HCT116 (cell line): ENCODE data around the gene RRAD. TPM values are rescaled to one million over a fixed set of nuclear protein-coding genes. Genes with fewer than 3 reads are reported as not detected.

Experiments
- ATAC-seq: fragments of 200-7000 bp; cut with Tn5 transposase; 2 replicates; pipeline ENCODE4 v1.9.1; 2020; ENCODE audit warnings: mild to moderate bottlenecking, moderate library complexity
- BruUV-seq: library from RNA; stranded (reverse); fragments of 400-500 nt; replicated peaks from 2 replicates; lab custom pipeline; 2021; lab: Mats Ljungman, UMichigan
- CTCF ChIA-PET: fragments of 300-600 bp; sonication (Branson Sonifier 250); formaldehyde crosslinking; loops from one replicate; lab custom pipeline; 2021; ENCODE audit warnings: antibody characterized with exemption; lab: Charles Lee
- POLR2A ChIA-PET: fragments of 300-600, 350-600 bp; sonication (Branson Sonifier 250); formaldehyde crosslinking; loops from one replicate; lab custom pipeline; 2021; ENCODE audit warnings: antibody characterized with exemption; lab: Charles Lee
- RAD21 ChIA-PET, 2 experiments: fragments of 300-600 bp; sonication (Branson Sonifier 250); formaldehyde crosslinking; loops; one replicate each; lab custom pipeline; 2023; ENCODE audit warnings: low total read pairs in 2 of 2; ENCODE audit not compliant: uncharacterized antibody in 2 of 2, unreplicated experiment in 2 of 2, low non-redundant PET in 1 of 2; lab: Charles Lee
- DNase-seq: peaks from one replicate; pipeline ENCODE4 v3.0.0-alpha.2; 2010; ENCODE audit warnings: low read depth, low spot score
- H2AFZ ChIP-seq: fragments of 200-600 bp; shearing (Covaris generic), sonication (generic); 2 replicates; pipeline ENCODE4 v1.6.1; 2017; ENCODE audit warnings: low read depth, mixed run types, mixed read lengths, antibody characterized with exemption, low read length; ENCODE audit not compliant: poor library complexity, severe bottlenecking
- H3K27ac ChIP-seq: 2 replicates; pipeline ENCODE4 v1.5.1; 2012; ENCODE audit warnings: low read depth, low read length
- H3K27me3 ChIP-seq: fragments of 200-600 bp; sonication (generic); 2 replicates; pipeline ENCODE4 v1.6.1; 2016; ENCODE audit warnings: mixed run types, low read length, mixed read lengths; ENCODE audit not compliant: insufficient read depth
- H3K36me3 ChIP-seq, 2 experiments: fragments of 200-500 bp in 1 of 2; fragments of 200-600 bp in 1 of 2; sonication (Bioruptor generic) in 1 of 2; sonication (generic) in 1 of 2; 2 replicates each; pipeline versions ENCODE4 v1.5.1 to v1.6.1; 2014 to 2016; ENCODE audit warnings: low read length in 2 of 2, inconsistent platforms in 1 of 2, mixed read lengths in 1 of 2, mixed run types in 1 of 2; ENCODE audit not compliant: insufficient read depth in 2 of 2, control insufficient read depth in 1 of 2
- H3K4me1 ChIP-seq, 2 experiments: fragments of 200-600 bp in 1 of 2; sonication (generic) in 1 of 2; 2 replicates each; pipeline versions ENCODE4 v1.5.1 to v1.6.1; 2012 to 2017; ENCODE audit warnings: low read length in 2 of 2, inconsistent platforms in 1 of 2, mild to moderate bottlenecking in 1 of 2, mixed read lengths in 1 of 2, mixed run types in 1 of 2, moderate library complexity in 1 of 2; ENCODE audit not compliant: insufficient read depth in 2 of 2, control insufficient read depth in 1 of 2
- H3K4me2 ChIP-seq: fragments of 200-600 bp; sonication (generic); 2 replicates; pipeline ENCODE4 v1.6.1; 2017; ENCODE audit warnings: mixed run types, low read length, mixed read lengths
- H3K4me3 ChIP-seq, 2 experiments: fragments of 200-600 bp in 1 of 2; sonication (generic) in 1 of 2; replicated peaks in 1 of 2; 2 replicates each; pipeline ENCODE4 v1.5.1; 2011 to 2016; ENCODE audit warnings: low read length in 2 of 2, control low read depth in 1 of 2, low read depth in 1 of 2, mild to moderate bottlenecking in 1 of 2, mixed read lengths in 1 of 2, mixed run types in 1 of 2
- H3K79me2 ChIP-seq: fragments of 200-600 bp; sonication (generic); 2 replicates; pipeline ENCODE4 v1.6.1; 2017; ENCODE audit warnings: mild to moderate bottlenecking, mixed run types, low read length, moderate library complexity, mixed read lengths; ENCODE audit not compliant: insufficient read depth
- H3K9ac ChIP-seq: fragments of 200-600 bp; sonication (generic); 2 replicates; pipeline ENCODE4 v1.6.1; 2016; ENCODE audit warnings: low read length, mixed read lengths
- H3K9me2 ChIP-seq: fragments of 200-600 bp; sonication (generic), shearing (Covaris generic); 2 replicates; pipeline ENCODE4 v1.6.1; 2017; ENCODE audit warnings: mixed run types, mild to moderate bottlenecking, moderate library complexity; ENCODE audit not compliant: insufficient read depth
- H3K9me3 ChIP-seq, 2 experiments: fragments of 200-500 bp in 1 of 2; fragments of 200-600 bp in 1 of 2; sonication (Bioruptor generic) in 1 of 2; sonication (generic) in 1 of 2; 2 replicates each; pipeline ENCODE4 v1.6.1; 2014 to 2017; ENCODE audit warnings: low read length in 2 of 2, mixed read lengths in 2 of 2, inconsistent platforms in 1 of 2, low read depth in 1 of 2, mild to moderate bottlenecking in 1 of 2, mixed run types in 1 of 2, moderate library complexity in 1 of 2; ENCODE audit not compliant: control insufficient read depth in 1 of 2, insufficient read depth in 1 of 2
- H4K20me1 ChIP-seq: fragments of 200-600 bp; sonication (generic), shearing (Covaris generic); 2 replicates; pipeline ENCODE4 v1.6.1; 2017; ENCODE audit warnings: mixed run types, mild to moderate bottlenecking, moderate library complexity; ENCODE audit not compliant: insufficient read depth
- ATF3 ChIP-seq: IDR thresholded peaks from 2 replicates; pipeline ENCODE4 v1.6.1; 2012
- CEBPB ChIP-seq: IDR thresholded peaks from 2 replicates; pipeline ENCODE4 v1.6.1; 2012; ENCODE audit warnings: low read depth
- EGR1 ChIP-seq: IDR thresholded peaks from 2 replicates; pipeline ENCODE4 v1.6.1; 2012; ENCODE audit warnings: low read depth
- ELF1 ChIP-seq: IDR thresholded peaks from 2 replicates; pipeline ENCODE4 v1.6.1; 2012; ENCODE audit warnings: low read depth, borderline replicate concordance
- EZH2 ChIP-seq: fragments of 200-600 bp; sonication (generic); IDR thresholded peaks from 2 replicates; pipeline ENCODE4 v1.6.1; 2017; ENCODE audit warnings: antibody characterized with exemption, mixed run types
- EZH2phosphoT487 ChIP-seq: fragments of 200-600 bp; IDR thresholded peaks from 2 replicates; pipeline ENCODE4 v1.6.1; 2018; ENCODE audit warnings: antibody characterized with exemption, borderline replicate concordance
- JUND ChIP-seq: IDR thresholded peaks from 2 replicates; pipeline ENCODE4 v1.6.1; 2012
- MAX ChIP-seq: IDR thresholded peaks from 2 replicates; pipeline ENCODE4 v1.6.1; 2012
- POLR2A ChIP-seq: IDR thresholded peaks from 2 replicates; pipeline ENCODE4 v1.7.0; 2011; ENCODE audit warnings: borderline replicate concordance; ENCODE audit not compliant: insufficient read depth, insufficient read length; ENCODE audit errors: extremely low read depth
- POLR2AphosphoS5 ChIP-seq: IDR thresholded peaks from 2 replicates; pipeline ENCODE4 v1.6.1; 2011; ENCODE audit warnings: mild to moderate bottlenecking, low read depth, low read length, moderate library complexity
- RAD21 ChIP-seq: IDR thresholded peaks from 2 replicates; pipeline ENCODE4 v1.6.1; 2012; ENCODE audit warnings: low read depth, mild to moderate bottlenecking
- SP1 ChIP-seq: IDR thresholded peaks from 2 replicates; pipeline ENCODE4 v1.6.1; 2012; ENCODE audit warnings: low read depth
- SRF ChIP-seq: IDR thresholded peaks from 2 replicates; pipeline ENCODE4 v1.6.1; 2012; ENCODE audit warnings: low read depth
- YY1 ChIP-seq: IDR thresholded peaks from 2 replicates; pipeline ENCODE4 v1.6.1; 2011; ENCODE audit warnings: low read length, low read depth, moderate library complexity, mild to moderate bottlenecking; ENCODE audit not compliant: insufficient replicate concordance; ENCODE audit errors: extremely low read depth
- ZBTB33 ChIP-seq: IDR thresholded peaks from 2 replicates; pipeline ENCODE4 v1.6.1; 2011; ENCODE audit warnings: mild to moderate bottlenecking, low read length, moderate library complexity; ENCODE audit not compliant: insufficient replicate concordance; ENCODE audit errors: extremely low read depth
- ZFX ChIP-seq: fragments of 450-650 bp; IDR thresholded peaks from 2 replicates; pipeline ENCODE4 v1.6.1; 2017
- ZNF274 ChIP-seq: fragments of 200-500 bp; sonication (Bioruptor generic); IDR thresholded peaks from 2 replicates; pipeline ENCODE4 v1.6.1; 2014; ENCODE audit warnings: mild to moderate bottlenecking, low read depth, low read length, inconsistent platforms
- intact Hi-C: fragments of 100-400 bp; cut with micrococcal nuclease; formaldehyde crosslinking; loops from 2 replicates; pipeline ENCODE4 v1.10.0; 2022
- total RNA-seq: library from RNA; stranded (reverse); gene quantifications from one replicate; pipeline ENCODE4 v1.2.1, GENCODE V29; 2021; ENCODE audit not compliant: unreplicated experiment

Gene RRAD
- total RNA-seq, 1 experiment from 2014 or later: 2.2 TPM

GRCh38 chr16:66910175-66910940, 15.0 kb downstream of the RRAD start:
- H3K4me1 ChIP-seq: peaks cover 7 to 20% of the 10 kb centered on the region in 2 experiments
- H2AFZ ChIP-seq: no peak overlapping the region
- intact Hi-C loops: no loop called here
- no peaks in the 10 kb centered on the region for H3K9me2 ChIP-seq
- no peaks in the 10 kb centered on the region for H3K79me2 ChIP-seq
- ChIA-PET POLR2A (interaction anchor here (1.0 kb wide), 1 partner anchor 9 kb away, joined by 3 read pairs; no protein-coding TSS in a partner anchor), CTCF (interaction anchor here (0.8 to 2.2 kb wide), 12 partner anchors 8 to 51 kb away, joined by 3 to 10 read pairs (median 5); partner anchors contain the start of genes CDH16, CES3 and PDP2), RAD21 (interaction anchor here (0.8 to 1.2 kb wide), 2 partner anchors 19 to 463 kb away, joined by 3 to 4 read pairs; no protein-coding TSS in a partner anchor)
- H3K27ac ChIP-seq: no peak overlapping the region
- no peaks in the 10 kb centered on the region for H3K36me3 ChIP-seq
- H3K9ac ChIP-seq: no peak overlapping the region
- H4K20me1 ChIP-seq: no peaks in the 10 kb centered on the region
- no peak overlapping the region for H3K4me3 ChIP-seq
- no peak for TF ChIP-seq SP1
- no peak for TF ChIP-seq EGR1
- no peak for TF ChIP-seq CEBPB
- TF ChIP-seq ZNF274: no peak
- TF ChIP-seq MAX: no peak
- TF ChIP-seq EZH2phosphoT487: no peak
- no peak for TF ChIP-seq ZBTB33
- TF ChIP-seq YY1: no peak
- TF ChIP-seq EZH2: no peak
- no peak for TF ChIP-seq JUND
- TF ChIP-seq POLR2AphosphoS5: no peak
- no peak for TF ChIP-seq SRF
- no peak for TF ChIP-seq ATF3
- TF ChIP-seq ELF1: no peak
- TF ChIP-seq ZFX: no peak
- TF ChIP-seq RAD21: no peak
- TF ChIP-seq POLR2A: no peak
- H3K9me3 ChIP-seq: no peaks in the 10 kb centered on the region
- no peak for DNase-seq
- H3K4me2 ChIP-seq: no peak overlapping the region
- no peak for ATAC-seq
- BruUV-seq: no TSS peak
- no peaks in the 10 kb centered on the region for H3K27me3 ChIP-seq
